GM12891 (cell line): ENCODE results near the gene GPR32.

ENCODE experiments used
- DNase-seq: peaks from one replicate; pipeline ENCODE4 v3.0.0; 2011; ENCODE audit warnings: low spot score; ENCODE audit not compliant: insufficient read length
- FAIRE-seq: peaks from 2 replicates; lab custom pipeline; 2011; peaks lifted over from hg19 to GRCh38; lab: Jason Lieb, UNC
- PAX5 ChIP-seq: IDR thresholded peaks from 2 replicates; pipeline ENCODE4 v1.6.1; 2011; ENCODE audit warnings: low read length, moderate library complexity, mild to moderate bottlenecking; ENCODE audit not compliant: insufficient read depth, severe bottlenecking
- POLR2A ChIP-seq: IDR thresholded peaks from 2 replicates; pipeline ENCODE4 v1.6.1; 2011; ENCODE audit warnings: low read depth, low read length, control low read depth
- POLR2AphosphoS5 ChIP-seq: IDR thresholded peaks from 2 replicates; pipeline ENCODE4 v1.6.1; 2011; ENCODE audit warnings: low read depth, low read length, control low read depth
- POU2F2 ChIP-seq: IDR thresholded peaks from 2 replicates; pipeline ENCODE4 v1.6.1; 2011; ENCODE audit warnings: low read depth, mild to moderate bottlenecking, control low read depth, low read length, moderate library complexity
- SPI1 ChIP-seq: IDR thresholded peaks from 2 replicates; pipeline ENCODE4 v1.6.1; 2011; ENCODE audit warnings: low read depth, low read length, control low read depth
- TAF1 ChIP-seq: IDR thresholded peaks from 2 replicates; pipeline ENCODE4 v1.6.1; 2011; ENCODE audit warnings: low read depth, low read length, control low read depth

Gene GPR32

DNA sequence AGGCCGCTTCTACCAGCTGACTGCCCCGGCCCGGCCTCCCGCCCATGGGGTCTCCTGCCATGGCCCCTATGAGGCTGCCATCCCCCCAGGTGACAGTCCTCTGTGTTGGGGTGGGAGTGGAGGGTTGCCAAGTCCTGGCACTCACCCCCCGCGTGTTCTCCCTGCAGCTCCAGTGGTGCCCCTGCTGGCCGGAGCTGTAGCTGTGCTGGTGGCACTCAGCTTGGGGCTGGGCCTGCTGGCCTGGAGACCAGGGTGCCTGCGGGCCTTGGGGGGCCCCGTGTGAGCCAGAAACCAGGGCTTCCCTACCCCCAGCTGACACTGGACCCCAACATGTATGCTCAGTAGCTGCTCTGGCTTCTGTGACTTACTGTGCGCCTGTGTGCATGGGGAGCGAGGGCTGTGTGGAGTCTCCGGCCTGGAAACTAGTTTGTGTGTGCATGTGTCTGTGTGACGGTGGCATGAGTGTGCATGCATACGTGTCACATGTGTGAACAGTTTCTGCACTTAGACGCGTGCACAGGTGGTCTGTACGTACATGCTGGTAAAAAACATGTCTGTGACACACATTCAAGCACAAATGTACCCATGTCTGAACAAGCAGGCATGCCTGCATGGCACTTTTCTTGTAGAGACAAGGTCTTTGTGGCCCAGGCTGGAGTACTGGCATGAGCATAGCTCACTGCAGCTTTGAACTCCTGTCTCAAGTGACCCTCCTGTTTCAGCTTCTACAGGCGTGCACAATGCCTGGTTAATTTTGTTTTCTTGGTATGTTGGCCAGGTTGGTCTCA, 24.8 kb downstream of the GPR32 start:
- peak; percentile 82 for FAIRE-seq
- no peak for TF ChIP-seq TAF1
- TF ChIP-seq POLR2AphosphoS5, result peak; percentile 77
- no peak for TF ChIP-seq SPI1
- TF ChIP-seq PAX5, result no peak
- TF ChIP-seq POU2F2, result peak; percentile 70; the same call in 1 of the 2 replicates
- peak; percentile 80 for TF ChIP-seq POLR2A
- DNase-seq, result no peak

DNA sequence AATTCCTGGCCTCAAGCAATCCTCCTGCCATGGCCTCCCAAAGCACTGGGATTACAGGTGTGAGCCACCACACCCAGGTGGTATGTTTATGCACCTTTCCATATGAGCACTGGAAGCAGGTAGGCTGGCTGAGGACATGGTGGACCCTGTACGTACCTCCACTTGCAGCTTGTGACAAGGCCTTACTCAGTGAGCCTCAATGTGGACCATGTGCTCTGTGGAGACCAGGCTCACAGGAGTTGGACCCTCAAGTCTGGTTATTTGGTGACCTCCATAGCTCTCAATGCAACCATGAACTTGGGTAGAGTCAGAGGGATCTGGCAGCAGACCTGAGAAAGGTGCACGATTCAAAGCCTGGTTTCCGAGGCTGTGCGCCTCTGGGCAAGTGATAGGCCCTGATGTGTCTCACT, 25.4 kb downstream of the GPR32 start:
- FAIRE-seq, result no peak
- TF ChIP-seq POLR2AphosphoS5 (peak; percentile 17), POLR2A (peak; percentile 12; the same call in 1 of the 2 replicates), PAX5 (no peak), POU2F2 (peak; percentile 34; the same call in 1 of the 2 replicates), SPI1 (no peak), TAF1 (no peak)
- no peak for DNase-seq

DNA sequence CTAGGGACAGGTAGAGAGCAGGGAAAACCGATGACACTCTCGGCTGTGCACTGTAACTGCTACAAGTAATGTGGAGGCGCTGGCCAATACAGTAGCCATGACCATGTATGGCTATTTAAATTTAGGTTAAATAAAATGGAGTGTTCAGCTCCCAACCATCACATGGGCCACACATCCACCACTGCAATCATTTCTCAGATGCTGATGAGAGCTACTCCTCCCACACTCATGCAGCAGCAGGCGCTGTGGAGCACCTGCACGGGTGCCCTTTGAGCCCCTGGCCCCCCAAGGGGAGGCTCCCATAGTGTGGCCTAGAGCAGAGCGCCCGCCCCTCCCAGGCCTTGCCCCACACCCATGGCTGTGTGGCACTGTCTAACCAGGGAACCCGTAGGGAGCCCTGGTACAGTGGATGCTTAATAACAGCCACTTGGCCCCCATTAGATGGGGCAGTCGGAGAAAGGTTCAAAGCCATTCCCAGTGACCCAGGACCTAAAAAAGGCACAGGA, 25.9 kb downstream of the GPR32 start:
- no peak for FAIRE-seq
- no peak for DNase-seq
- no peak for TF ChIP-seq POLR2AphosphoS5
- no peak for TF ChIP-seq PAX5
- TF ChIP-seq POU2F2, result peak; percentile 7
- no peak for TF ChIP-seq TAF1
- TF ChIP-seq POLR2A, result no peak

DNA sequence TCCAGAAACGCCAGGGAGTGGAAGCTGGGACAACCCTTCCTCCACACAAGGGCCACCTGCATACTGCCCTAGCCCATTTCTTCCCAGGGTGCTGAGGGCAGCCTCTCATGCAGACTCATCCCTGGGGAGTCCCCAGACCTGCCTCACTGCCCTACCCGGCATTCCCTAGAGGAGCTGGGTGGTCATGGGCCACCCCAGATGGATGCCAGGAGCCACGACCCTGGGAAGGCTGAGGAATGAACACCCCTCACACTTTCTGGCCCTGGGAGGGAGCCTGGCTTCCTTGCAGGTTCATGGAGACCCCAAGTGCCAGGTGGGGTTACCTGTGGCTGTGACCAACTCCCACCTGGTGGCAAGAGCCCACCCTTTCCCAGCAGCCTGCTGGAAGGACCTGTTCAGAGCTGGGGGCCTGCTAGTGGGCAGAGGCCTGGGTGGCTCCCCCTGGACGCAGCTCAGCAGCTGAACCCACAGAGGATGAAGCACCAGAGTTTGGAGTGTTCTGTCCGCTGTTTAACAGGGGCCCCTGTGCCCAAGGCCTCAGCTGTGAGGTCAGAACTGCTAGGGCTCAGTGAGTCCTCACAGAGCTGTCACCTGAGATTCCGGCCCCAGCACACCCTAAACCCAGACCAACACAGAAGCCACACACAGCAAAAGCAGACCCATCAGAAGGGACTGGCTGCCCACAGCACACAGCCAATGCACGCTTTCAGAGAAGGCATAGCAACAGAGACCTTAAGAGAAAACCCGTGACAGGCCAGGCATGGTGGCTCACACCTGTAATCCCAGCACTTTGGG, 26.6 kb downstream of the GPR32 start:
- no peak for FAIRE-seq
- no peak for TF ChIP-seq POU2F2
- peak; percentile 88 for TF ChIP-seq POLR2A
- peak; percentile 88; the same call in 1 of the 2 replicates for TF ChIP-seq POLR2AphosphoS5
- TF ChIP-seq SPI1, result no peak
- no peak for TF ChIP-seq TAF1
- no peak for TF ChIP-seq PAX5
- no peak for DNase-seq

DNA sequence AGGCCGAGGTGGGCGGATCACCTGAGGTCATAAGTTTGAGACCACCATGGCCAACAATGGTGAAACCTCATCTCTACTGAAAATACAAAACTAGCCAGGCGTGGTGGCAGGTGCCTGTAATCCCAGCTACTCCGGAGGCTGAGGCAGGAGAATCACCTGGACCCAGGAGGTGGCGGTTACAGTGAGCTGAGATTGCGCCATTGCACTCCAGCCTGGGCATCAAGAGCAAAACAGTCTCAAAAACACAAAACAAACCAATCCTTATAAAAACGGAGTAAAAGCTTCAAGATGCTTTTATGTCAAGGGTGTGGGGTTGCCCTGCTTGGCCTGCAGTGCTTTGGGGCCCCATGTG, 27.1 kb downstream of the GPR32 start:
- TF ChIP-seq POU2F2 (no peak), SPI1 (no peak), POLR2AphosphoS5 (no peak; the same call in 1 of the 2 replicates), POLR2A (no peak; the same call in 1 of the 2 replicates), PAX5 (no peak)
- DNase-seq (no peak), FAIRE-seq (no peak)

DNA sequence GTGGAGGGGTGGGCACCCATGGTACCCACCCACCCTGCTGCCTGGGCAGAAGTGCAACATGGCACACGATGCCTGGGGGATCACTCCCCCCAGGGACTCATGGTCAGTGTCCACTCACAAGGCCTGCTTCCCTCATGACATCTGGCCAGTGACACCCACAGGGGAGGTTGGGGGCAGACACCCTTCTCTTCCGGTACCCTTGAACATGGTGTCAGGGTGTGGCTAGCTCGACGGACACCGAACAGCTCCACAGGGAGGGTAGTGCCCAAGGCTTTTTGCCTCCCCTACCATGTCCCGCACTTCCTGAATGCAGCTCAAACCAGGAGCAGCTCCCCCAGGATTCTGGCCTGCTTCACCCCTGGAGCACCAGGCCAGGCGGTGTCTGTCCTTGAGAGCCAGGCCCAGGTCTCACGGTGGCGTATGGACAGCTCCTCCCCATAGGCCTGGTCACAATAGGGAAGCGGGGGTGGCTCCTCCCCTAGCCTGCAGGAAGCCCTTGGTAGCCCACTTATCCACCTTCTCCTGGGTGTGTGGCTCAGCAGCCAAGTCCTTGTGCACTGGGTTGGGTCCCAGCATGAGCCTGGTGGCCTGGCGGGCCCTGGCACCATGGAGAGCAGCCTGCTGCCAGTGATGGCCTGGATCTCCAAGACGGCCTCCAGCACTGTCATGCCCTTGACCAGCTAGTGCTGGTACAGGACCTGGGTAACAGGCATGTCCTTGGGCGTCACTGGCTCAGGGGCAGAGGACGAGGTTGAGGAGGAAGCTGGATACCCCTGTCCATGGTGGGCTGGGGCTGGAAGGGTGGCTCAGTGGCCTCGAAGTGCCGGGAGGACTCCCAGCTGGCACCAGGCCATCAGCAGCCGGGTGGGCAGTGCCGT, 27.8 kb downstream of the GPR32 start:
- TF ChIP-seq POLR2AphosphoS5, result peak; percentile 81
- no peak for TF ChIP-seq PAX5
- peak; percentile 49; the same call in 1 of the 2 replicates for TF ChIP-seq POU2F2
- TF ChIP-seq POLR2A, result peak; percentile 59; the same call in 1 of the 2 replicates
- DNase-seq (no peak), FAIRE-seq (no peak)

DNA sequence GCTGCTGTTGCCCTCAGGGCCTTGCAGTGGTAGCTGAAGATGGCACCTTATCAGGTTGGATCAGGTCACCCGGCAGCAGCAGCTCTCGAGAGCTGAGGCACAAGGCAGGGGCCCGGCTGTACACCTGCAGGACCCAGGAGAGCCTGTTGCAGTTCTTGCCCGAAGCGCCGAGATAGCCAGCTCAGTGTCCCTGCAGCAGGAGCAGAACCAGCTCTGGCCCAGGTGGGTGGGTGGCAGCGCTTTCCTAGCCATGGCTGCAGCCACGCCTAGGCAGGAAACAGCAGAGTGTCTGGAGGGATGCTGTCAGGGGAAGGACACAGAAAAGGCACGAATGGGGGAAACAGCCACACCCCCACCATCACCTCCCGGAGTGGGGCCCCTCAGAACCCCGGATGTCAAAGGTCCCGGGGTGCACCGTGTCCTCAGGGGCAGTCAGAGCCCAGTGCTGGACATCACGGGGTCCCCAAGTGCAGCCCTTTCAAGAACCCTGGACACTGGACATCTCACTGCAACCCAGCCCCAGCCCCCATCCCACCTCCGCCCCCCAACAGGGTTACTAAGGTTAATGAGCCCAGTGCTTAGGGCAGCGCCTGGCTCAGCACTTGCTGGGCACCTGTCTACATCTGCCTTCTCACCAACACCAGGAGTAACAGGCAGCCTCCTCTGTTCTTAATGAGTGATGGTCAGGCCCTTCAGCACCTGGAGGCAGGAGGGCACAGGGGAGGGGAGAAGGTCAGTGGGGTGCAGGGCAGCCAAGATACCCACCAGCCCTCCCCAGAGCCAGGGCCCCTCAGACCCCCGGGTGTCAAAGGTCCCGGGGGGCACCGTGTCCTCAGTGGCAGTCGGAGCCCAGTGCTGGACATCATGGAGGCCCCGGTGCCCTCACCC, 28.6 kb downstream of the GPR32 start:
- TF ChIP-seq PAX5 (no peak), POLR2A (no peak; the same call in none of the 2 replicates), POU2F2 (no peak), SPI1 (no peak), POLR2AphosphoS5 (no peak; the same call in 1 of the 2 replicates), TAF1 (no peak)
- no peak for FAIRE-seq
- no peak for DNase-seq

DNA sequence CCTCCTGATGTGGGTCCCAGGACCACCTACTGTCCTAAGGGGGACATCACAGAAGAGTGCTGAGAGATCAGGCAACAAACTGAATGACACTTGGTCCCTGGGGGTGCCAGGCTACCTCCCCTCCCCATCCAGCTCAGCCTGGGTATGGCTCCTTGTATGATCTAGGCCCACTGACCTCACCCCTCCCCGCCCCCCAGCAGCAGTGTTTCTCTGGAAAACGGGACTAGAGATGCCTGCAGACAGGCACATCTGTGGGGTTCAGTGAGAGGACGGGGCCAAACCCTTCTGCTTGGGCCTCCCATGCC, 29.2 kb downstream of the GPR32 start:
- DNase-seq (no peak), FAIRE-seq (no peak)
- no peak for TF ChIP-seq POLR2A
- peak; percentile 28; the same call in 1 of the 2 replicates for TF ChIP-seq POLR2AphosphoS5
- TF ChIP-seq SPI1, result no peak
- TF ChIP-seq POU2F2, result no peak
